GM23338 (cell line): ENCODE results near the gene CCDC97. TPM values are rescaled to one million over a fixed set of nuclear protein-coding genes. Genes with fewer than 3 reads are reported as not detected.

Source experiments
- ATAC-seq: fragments of 200-7000 bp; cut with Tn5 transposase; 3 replicates; pipeline ENCODE4 v1.9.1; 2020
- DNase-seq: peaks from one replicate; pipeline ENCODE4 v3.0.0-alpha.2; 2015; ENCODE audit warnings: low spot score
- H2AFZ ChIP-seq: fragments of 200-600 bp; sonication (generic); 2 replicates; pipeline ENCODE4 v1.8.0; 2016; ENCODE audit warnings: antibody characterized with exemption, mild to moderate bottlenecking, moderate library complexity
- H3F3A ChIP-seq: fragments of 200-600 bp; sonication (generic); replicated peaks from 2 replicates; pipeline ENCODE4 v1.8.0; 2017; ENCODE audit warnings: antibody characterized with exemption, mixed run types, low read depth
- H3K27ac ChIP-seq: fragments of 200-600 bp; sonication (generic); 2 replicates; pipeline ENCODE4 v1.6.1; 2016; ENCODE audit warnings: low read depth
- H3K27me3 ChIP-seq: fragments of 200-600 bp; sonication (generic); 2 replicates; pipeline ENCODE4 v1.8.0; 2016; ENCODE audit warnings: mild to moderate bottlenecking, mixed run types, moderate library complexity; ENCODE audit not compliant: insufficient read depth
- H3K36me3 ChIP-seq: fragments of 200-600 bp; sonication (generic); 2 replicates; pipeline ENCODE4 v1.8.0; 2016; ENCODE audit warnings: mild to moderate bottlenecking; ENCODE audit not compliant: insufficient read depth
- H3K4me1 ChIP-seq: fragments of 200-600 bp; sonication (generic); 2 replicates; pipeline ENCODE4 v1.8.0; 2016; ENCODE audit warnings: mild to moderate bottlenecking, moderate library complexity; ENCODE audit not compliant: insufficient read depth
- H3K4me2 ChIP-seq: fragments of 200-600 bp; sonication (generic); 2 replicates; pipeline ENCODE4 v1.7.1; 2017; ENCODE audit warnings: mixed run types
- H3K4me3 ChIP-seq: fragments of 200-600 bp; sonication (generic); 2 replicates; pipeline ENCODE4 v1.6.1; 2016; ENCODE audit warnings: mixed run types
- H3K79me2 ChIP-seq: fragments of 200-600 bp; sonication (generic); replicated peaks from 2 replicates; pipeline ENCODE4 v1.8.0; 2017; ENCODE audit warnings: mild to moderate bottlenecking; ENCODE audit not compliant: insufficient read depth
- H3K9me2 ChIP-seq: fragments of 200-600 bp; sonication (generic); 2 replicates; pipeline ENCODE4 v1.8.0; 2017; ENCODE audit not compliant: insufficient read depth
- H4K20me1 ChIP-seq: fragments of 200-600 bp; sonication (generic); replicated peaks from 2 replicates; pipeline ENCODE4 v1.8.0; 2017; ENCODE audit warnings: mild to moderate bottlenecking; ENCODE audit not compliant: insufficient read depth
- H3K27ac Mint-ChIP-seq: 2 replicates; pipeline ENCODE4 v1.8.0; 2020; ENCODE audit warnings: inconsistent platforms, mild to moderate bottlenecking, moderate library complexity, mixed read lengths
- H3K27me3 Mint-ChIP-seq: 3 replicates; pipeline ENCODE4 v1.8.0; 2022; ENCODE audit warnings: low read depth, mild to moderate bottlenecking, moderate library complexity, mixed read lengths, inconsistent platforms; ENCODE audit not compliant: insufficient read depth, poor library complexity
- H3K36me3 Mint-ChIP-seq: 3 replicates; pipeline ENCODE4 v1.8.0; 2021; ENCODE audit warnings: low read depth, mild to moderate bottlenecking, inconsistent platforms, moderate library complexity, mixed read lengths
- H3K4me1 Mint-ChIP-seq: 3 replicates; pipeline ENCODE4 v1.8.0; 2020; ENCODE audit warnings: mild to moderate bottlenecking, inconsistent platforms, mixed read lengths
- H3K4me3 Mint-ChIP-seq: 3 replicates; pipeline ENCODE4 v1.8.0; 2021; ENCODE audit warnings: moderate library complexity, mild to moderate bottlenecking, inconsistent platforms, mixed read lengths
- H3K9me3 Mint-ChIP-seq: 3 replicates; pipeline ENCODE4 v1.8.0; 2020; ENCODE audit warnings: moderate library complexity, mild to moderate bottlenecking, inconsistent platforms, mixed read lengths
- CTCF ChIP-seq, 2 experiments: fragments of 200-600 bp in 1 of 2; sonication (generic) in 1 of 2; conservative IDR thresholded peaks; 2 replicates each; pipeline versions ENCODE4 v1.5.1 to v1.6.1; 2016 to 2017; ENCODE audit warnings: antibody characterized with exemption in 2 of 2, low read depth in 2 of 2, mild to moderate bottlenecking in 2 of 2, moderate library complexity in 1 of 2
- EZH2 ChIP-seq: fragments of 200-600 bp; sonication (generic); IDR thresholded peaks from one replicate; pipeline ENCODE4 v1.8.0; 2017; ENCODE audit warnings: antibody characterized with exemption, mild to moderate bottlenecking, low read depth; ENCODE audit not compliant: unreplicated experiment
- EZH2phosphoT487 ChIP-seq: fragments of 200-600 bp; sonication (generic); IDR thresholded peaks from one replicate; pipeline ENCODE4 v1.8.1; 2018; ENCODE audit warnings: antibody characterized with exemption; ENCODE audit not compliant: unreplicated experiment
- JUNB ChIP-seq: IDR thresholded peaks from one replicate; pipeline ENCODE4 v1.6.1; 2016; ENCODE audit warnings: antibody characterized with exemption; ENCODE audit not compliant: unreplicated experiment
- NANOG ChIP-seq: IDR thresholded peaks from 2 replicates; pipeline ENCODE4 v1.6.1; 2016; ENCODE audit warnings: antibody characterized with exemption, borderline replicate concordance
- POLR2AphosphoS5 ChIP-seq: IDR thresholded peaks from 2 replicates; pipeline ENCODE4 v1.6.1; 2016; ENCODE audit warnings: antibody characterized with exemption, low read depth
- ZNF114 ChIP-seq: fragments of 250-450 bp; sonication (Bioruptor Pico); IDR thresholded peaks from 2 replicates; pipeline ENCODE4 v1.5.0; 2020; ENCODE audit warnings: mild to moderate bottlenecking, moderate library complexity
- ZNF462 ChIP-seq: fragments of 250-450 bp; sonication (Bioruptor Pico); IDR thresholded peaks from 2 replicates; pipeline ENCODE4 v1.5.0; 2020; ENCODE audit warnings: mild to moderate bottlenecking, moderate library complexity
- polyA plus RNA-seq: library from polyadenylated mRNA; unstranded; fragments of >200 nt; fragmentation: Nextera tagmentation; extraction: Ambion mirVana; gene quantifications from 2 replicates; pipeline ENCODE4 v1.2.1, GENCODE V29; 2016
- total RNA-seq: library from RNA; depleted of rRNA; stranded (reverse); fragments of >200 nt; shearing (Covaris generic); gene quantifications from 2 replicates; pipeline ENCODE4 v1.2.3, GENCODE V29; 2014

Gene CCDC97
- total and polyA plus RNA-seq, 2 experiments from 2014 or later = 8.0 to 11.0 TPM

- Histone ChIP-seq H4K20me1 (peaks cover 23% of the 10 kb centered on the region), H3K4me3 (peak overlapping the region; percentile 76), H2AFZ (no peak overlapping the region), H3K27ac (peak overlapping the region; percentile 88), H3K4me2 (peak overlapping the region; percentile 86), H3F3A (peaks cover 13% of the 10 kb centered on the region), H3K4me1 (peaks cover 7% of the 10 kb centered on the region), H3K36me3 (peaks cover 5% of the 10 kb centered on the region), H3K9me2 (no peaks in the 10 kb centered on the region), H3K79me2 (peaks cover 45% of the 10 kb centered on the region), H3K27me3 (no peaks in the 10 kb centered on the region)
- peak; percentile 11 for ATAC-seq
- Mint-ChIP-seq H3K4me1 (peaks cover 22% of the 10 kb centered on the region), H3K36me3 (peaks cover 48% of the 10 kb centered on the region), H3K4me3 (peak overlapping the region; percentile 94), H3K9me3 (no peaks in the 10 kb centered on the region; the same call in 1 of the 3 replicates), H3K27me3 (peaks cover 22% of the 10 kb centered on the region), H3K27ac (peak overlapping the region; percentile 99)
- DNase-seq = peak; percentile 33
- no peak for TF ChIP-seq ZNF462
- peak; percentile 68 for TF ChIP-seq POLR2AphosphoS5
Measured at GRCh38 chr19:41263042-41263849, 46.7 kb upstream of the CCDC97 start.

- H3K4me3 ChIP-seq = peak within 1 kb of the TSS; percentile 82
- H3K4me2 ChIP-seq = peak within 1 kb of the TSS; percentile 91
- Mint-ChIP-seq H3K4me3 (peak within 1 kb of the TSS; percentile 94), H3K27ac (peak within 1 kb of the TSS; percentile 99), H3K4me1 (peaks cover 22% of the 10 kb centered on the region), H3K27me3 (peaks cover 22% of the 10 kb centered on the region), H3K36me3 (peaks cover 49% of the 10 kb centered on the region), H3K9me3 (no peaks in the 10 kb centered on the region; the same call in 1 of the 3 replicates)
- ATAC-seq = peak; percentile 66
- H3K27me3 ChIP-seq = no peaks in the 10 kb centered on the region
- no peak within 1 kb of the TSS for H2AFZ ChIP-seq
- DNase-seq = peak; percentile 100
- no peaks in the 10 kb centered on the region for H3K9me2 ChIP-seq
- peak within 1 kb of the TSS; percentile 93 for H3K27ac ChIP-seq
- H4K20me1 ChIP-seq = peaks cover 31% of the 10 kb centered on the region
- H3K4me1 ChIP-seq = peaks cover 7% of the 10 kb centered on the region
- peaks cover 53% of the 10 kb centered on the region for H3K79me2 ChIP-seq
- H3F3A ChIP-seq = peaks cover 16% of the 10 kb centered on the region
- peaks cover 12% of the 10 kb centered on the region for H3K36me3 ChIP-seq
- TF ChIP-seq EZH2 (no peak), POLR2AphosphoS5 (peak; percentile 44), EZH2phosphoT487 (no peak), CTCF (conservative IDR thresholded peaks at IDR 0.05; ENCODE audit: low read depth in 2 of 2) (peak; percentile 18 to 21; a peak in 3 of 4 replicates), NANOG (no peak), JUNB (no peak), ZNF114 (CRISPR knock-in tag) (no peak)
Measured at GRCh38 chr19:41263850-41264580, 46.0 kb upstream of the CCDC97 start, which contains the start of gene HNRNPUL1. HNRNPUL1 (plus strand) TSS chr19:41264372; CDS start chr19:41264504, 132 bp downstream.
